Measurements from ENCODE around the gene POLA1.

POLA1 gene

DNA sequence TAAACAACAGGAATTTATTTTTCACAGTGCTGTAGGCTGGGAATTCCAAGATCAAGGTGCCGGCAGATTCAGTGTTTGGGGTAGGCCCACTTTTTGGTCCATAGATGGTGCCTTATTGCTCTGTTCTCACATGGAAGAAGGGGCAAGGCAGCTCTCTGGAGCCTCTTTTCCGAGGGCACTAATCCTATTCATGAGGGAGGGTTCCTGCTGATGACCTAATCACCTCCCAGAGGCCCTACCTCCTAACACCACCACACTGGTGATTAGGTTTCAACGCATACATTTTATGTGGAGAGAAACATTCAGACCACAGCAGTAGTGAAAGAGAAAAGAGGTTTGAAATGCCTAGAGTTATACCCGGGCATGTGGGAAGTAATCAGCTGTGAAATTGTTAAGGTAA lies 1.4 kb upstream of the POLA1 start:
- no peak for DNase-seq

DNA sequence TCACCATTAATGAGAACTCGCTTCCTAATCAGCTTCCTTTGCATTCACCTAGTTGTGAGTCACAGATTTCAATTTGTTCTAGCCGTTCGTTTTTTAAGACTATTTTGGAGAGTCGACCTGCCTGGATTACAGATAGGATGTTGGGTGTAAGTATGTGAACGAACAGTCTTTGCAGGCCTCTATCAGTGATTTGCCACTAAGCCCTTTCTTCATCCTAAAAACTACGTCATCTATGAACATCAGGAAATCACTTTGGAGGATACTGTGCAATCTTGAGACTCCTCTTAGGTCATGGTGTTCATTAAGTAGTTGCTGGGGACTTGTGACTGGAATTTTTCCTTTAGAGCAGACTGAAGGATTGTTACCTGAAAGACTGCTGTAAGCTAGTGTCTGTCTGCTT lies 1.1 kb downstream of the POLA1 start:
- no peak for DNase-seq

DNA sequence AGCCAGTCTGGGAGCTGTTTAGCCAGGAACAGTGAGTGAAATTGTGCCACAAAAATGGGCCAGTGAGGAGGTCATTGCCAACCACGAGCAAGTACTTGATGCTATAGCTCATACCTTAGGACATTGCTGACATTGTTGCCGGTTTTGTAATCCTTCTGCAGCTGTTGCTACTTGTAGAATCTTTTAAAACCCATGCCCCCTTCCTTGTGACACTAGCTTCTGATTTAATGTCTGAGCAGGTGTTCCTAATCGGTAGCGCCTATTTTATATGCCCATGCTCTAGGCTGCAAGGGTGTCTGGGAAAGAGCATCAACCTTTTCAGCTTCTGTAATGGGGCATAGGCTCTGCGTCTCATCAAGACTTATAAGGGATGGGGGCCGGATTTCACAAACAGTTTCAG lies 2.6 kb downstream of the POLA1 start:
- DNase-seq, result no peak

DNA sequence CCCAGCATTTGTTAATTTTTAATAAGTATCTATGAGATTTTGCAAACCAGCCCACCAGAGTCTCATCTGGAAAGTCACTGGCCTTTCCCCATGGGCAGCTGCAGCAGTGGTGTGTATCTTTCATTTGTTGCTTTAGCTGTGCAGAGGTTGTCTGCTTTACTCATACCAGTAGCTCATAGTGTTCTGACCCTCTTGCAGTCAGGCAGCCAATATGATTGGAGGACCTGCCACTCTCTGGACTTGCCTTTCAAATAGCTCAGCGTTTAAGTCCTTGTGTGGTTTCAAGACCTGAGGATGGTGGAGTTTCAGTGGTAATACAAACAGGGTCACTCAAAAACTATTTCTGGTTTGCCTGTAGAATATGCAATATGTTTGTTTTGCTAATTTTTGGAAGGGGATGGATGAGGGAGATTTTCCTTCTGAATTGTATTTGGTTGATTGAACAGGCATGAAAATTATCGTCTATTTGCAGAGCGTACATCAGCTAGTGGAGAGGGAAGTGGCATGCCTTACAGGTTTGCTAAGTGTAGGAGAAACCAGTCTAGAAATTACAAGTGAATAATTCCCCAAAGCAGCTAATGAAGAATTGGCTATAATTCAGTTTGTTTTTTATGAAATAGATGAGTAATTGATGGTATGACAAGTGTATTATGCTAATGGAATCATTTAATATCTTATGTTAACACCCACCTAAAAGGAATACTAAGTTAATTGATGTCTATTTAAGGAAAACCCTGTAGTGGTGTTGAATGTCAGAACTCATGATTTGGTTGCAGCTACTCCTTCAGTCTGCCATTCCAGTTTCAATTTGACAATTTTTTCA lies 8.9 kb downstream of the POLA1 start:
- DNase-seq, result no peak

DNA sequence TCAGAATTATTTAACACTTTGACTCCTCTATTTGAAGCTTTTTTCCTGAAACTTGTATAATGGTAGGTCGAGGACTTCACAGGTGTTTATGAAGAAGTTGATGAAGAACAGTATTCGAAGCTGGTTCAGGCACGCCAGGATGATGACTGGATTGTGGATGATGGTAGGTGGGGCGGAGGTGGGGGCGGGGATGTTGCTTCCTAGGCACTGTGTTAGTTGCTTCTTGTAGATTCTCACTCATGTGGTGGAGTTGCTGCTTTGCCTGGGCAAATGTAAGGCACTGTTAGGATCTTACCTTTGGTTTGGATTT lies 9.4 kb downstream of the POLA1 start:
- DNase-seq, result no peak

DNA sequence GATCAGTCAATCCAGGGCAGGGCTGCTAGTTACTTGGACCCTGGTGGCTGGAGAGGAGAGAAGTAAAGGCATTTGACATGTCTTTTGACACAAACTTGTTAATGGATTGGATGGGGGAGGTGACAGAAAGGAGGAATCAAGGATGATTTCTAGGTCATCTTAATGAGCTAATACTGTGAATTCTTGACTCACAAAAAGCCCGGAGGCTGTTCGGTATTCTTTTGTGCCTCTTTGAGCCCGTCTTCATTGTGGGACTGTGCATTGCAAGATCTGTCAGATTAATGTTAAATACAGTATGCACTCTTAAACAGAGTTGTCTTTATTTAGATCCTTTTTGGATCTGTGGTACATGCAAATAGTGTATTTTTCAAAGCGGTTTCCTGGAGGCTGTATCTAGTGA lies 25.1 kb downstream of the POLA1 start:
- DNase-seq, result no peak

DNA sequence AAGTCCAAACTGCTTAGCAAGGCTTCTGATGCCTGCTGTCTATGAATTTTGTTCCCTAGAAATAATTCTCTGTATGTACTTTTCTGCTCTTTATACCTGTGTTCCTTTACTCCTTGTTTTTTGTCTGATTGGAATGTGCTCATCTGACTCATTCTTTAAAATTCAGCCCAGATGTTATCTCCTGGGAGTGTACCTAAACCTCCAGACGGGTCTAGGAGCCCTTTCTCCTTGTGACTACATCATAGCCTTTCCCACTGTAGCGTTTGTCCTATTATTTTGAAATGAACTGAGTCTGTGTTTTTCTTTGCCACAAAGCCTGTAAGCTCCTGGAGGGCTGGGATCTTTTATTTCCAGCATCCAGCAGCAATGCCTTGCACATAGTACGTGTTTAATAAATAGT lies 26.3 kb downstream of the POLA1 start:
- DNase-seq, result no peak

DNA sequence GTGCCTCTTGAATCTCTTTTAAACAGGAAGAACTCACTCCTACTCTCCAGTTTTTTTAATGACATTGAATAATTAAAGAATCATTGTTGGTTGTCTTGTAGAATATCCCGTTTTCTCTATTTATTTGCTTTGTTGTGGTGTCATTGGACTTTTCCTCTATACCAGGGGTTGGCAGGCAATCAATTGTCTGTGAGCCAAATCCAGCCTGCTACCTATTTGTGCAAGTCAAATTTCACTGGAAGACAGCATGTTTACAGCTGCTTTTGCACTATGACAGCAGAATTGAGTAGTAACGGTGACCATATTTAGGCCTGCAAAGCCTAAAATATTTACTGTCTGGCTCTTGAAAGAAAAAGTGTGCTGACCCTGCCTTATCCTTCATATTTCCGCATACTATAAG lies 34.8 kb downstream of the POLA1 start:
- no peak for DNase-seq

DNA sequence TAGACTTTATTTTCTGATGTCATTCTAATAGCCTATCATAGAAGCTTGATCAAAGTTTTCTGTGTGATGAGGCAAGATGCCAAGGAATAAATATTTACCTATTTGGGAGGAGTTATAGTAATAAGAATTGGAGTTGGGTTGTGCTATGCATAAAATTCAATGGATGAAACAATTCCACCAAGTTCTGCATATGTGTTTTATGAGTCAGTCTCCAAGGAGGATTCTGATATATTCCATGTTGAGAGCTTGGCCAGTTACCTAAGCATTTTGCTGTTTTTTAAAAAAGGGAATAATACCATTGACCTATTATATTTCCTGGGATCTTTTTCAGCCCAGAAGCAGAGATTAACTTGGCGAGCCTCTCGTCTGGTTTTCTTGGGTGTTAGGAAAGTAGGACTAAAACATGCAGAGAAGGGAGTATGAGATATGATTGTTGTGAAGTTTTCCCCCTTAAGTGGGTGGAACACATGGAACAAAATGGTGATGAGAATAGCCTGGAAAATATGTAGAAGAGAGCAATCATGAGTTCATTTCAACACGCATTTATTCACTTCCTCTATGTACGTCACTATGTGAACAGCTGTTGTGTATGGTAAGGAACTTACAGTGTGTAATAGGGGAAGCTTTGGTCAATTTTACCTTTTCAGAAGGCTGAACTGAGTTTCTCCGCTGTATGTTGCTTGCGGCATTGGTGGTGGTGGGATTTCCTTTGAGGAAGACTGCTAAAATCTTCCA lies 39.2 kb downstream of the POLA1 start:
- no peak for DNase-seq

DNA sequence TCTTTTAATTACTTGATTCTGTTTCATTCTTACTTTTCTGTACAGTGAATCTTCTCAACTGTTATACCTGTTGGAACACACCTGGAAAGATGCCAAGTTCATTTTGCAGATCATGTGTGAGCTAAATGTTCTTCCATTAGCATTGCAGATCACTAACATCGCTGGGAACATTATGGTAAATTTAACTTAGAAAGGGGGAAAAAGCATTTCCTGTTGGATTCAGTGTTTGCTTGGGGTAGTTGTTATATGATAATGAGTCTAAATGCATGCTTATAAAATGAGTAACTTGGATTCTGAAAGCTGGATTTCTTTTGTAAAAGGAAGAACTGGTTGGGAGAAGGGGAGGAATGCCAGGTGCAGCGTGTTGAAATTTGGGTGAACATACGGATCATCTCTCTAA lies 47.6 kb downstream of the POLA1 start:
- DNase-seq, result no peak

DNA sequence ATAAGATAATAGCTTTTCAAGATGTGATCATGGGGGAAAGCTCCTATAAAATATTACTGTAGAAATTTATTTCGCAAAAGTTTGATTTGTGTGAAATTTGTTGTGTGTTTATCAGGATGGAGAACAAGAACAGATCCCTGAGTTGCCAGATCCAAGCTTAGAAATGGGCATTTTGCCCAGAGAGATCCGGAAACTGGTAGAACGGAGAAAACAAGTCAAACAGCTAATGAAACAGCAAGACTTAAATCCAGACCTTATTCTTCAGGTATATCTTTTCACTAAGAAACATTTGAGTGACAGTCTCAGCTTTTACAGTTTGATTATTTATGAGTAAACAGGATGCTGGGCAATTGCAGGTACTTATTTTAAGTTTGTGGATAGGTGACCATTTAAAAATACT lies 54.5 kb downstream of the POLA1 start:
- DNase-seq, result no peak

DNA sequence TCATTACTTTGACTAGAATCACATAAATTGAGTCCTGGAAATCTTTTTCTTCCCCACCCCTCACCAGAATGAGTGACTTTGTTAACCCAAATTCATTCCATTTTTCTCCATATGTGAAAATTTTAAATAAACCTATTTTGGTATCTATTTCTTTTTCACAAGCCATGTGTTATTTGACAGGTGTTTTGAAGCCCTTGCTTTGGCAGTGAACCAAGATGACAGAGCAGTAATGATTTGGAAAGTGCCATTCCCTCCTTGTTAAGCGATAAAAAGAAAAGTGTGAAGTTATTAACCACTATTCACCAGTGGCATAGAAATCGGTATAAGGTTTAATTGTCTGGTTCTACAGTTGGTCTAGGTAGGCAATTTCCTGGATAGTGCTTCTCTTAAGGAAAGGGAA lies 66.1 kb downstream of the POLA1 start:
- DNase-seq, result no peak

DNA sequence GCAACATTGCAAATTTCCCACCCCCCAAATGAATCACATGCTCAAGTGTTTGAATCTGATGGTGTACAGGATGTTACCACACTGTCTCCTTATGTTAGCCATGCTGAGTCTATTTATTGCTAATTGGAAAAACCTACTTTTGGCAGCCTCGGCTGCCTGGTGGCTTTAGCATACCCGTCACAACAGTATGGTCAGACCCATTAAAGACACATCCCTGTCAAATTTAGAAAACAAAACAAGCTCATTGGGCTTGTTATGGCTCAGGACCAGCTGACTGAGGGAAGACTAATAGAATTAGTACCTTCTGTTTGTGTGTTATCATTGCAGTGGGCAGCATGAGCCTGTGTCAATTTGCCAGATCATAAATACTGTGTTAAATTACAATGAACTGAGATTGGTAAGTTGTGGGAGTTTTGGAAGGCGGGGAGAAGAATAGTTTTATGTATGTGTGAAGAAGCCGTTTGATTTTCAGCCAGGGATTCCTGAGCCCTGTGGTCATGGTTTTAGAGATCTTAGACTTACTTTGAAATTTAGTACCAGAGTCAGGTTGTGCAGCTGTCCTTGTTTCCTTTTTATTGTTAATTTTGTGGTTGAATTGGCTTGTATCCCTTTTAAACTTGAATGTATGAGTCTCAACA lies 66.8 kb downstream of the POLA1 start:
- DNase-seq, result no peak

DNA sequence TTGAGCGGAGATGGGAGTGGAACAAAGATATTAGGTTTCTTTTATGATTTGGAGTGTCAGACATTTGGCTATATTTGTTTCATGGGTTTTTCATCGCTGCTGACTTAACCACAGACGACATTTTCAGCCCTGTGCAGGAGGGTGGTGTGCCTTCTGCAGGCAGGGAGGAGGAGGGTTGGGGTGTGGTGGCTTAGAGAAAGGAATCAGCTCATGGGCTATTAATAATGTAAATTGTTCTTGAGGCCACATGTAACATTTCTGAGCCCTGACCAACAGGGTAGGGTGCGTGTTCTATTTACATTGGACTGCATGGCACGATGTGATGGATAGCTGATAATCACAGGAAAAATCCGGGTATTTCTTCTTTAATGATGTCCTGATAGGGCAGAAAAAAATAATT lies 67.6 kb downstream of the POLA1 start:
- no peak for DNase-seq

DNA sequence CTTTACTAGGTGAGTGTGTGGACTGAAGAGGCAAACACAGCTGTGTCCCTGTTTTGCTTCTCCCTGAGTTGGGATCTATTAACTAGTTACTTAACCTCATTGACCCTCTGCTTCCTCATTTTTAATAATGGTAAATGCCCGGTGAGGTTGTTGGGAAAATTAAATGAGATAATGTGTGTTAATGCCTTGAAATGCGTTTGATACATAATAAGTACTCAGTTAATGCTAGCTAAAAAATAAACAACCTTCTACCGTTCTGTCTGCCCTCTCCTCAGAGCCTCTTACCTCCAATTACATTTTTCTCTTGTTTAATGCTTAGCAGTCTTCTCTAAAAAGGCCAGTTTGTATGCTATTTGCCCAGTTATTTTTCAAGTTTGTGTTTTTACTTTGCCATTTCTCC lies 70.3 kb downstream of the POLA1 start:
- no peak for DNase-seq

DNA sequence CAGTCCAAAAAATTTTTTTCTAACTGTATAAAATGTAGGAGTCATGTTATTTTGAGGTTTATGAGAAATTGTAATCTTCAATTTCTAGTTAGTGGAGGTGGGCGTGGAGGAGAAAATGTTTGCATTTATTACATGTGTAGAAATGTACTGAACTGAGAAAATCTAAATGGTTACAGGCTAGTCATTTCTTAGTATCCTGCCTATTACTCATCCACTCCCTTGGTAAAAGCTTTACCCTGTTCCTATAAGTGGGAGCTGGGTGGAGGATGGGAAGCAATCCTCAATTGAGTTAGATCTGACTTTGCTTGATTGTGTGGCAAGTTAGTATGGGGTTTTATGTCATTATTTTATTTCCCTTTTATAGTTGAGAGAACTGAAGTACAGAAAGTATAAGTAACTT lies 73.8 kb downstream of the POLA1 start:
- DNase-seq, result no peak

DNA sequence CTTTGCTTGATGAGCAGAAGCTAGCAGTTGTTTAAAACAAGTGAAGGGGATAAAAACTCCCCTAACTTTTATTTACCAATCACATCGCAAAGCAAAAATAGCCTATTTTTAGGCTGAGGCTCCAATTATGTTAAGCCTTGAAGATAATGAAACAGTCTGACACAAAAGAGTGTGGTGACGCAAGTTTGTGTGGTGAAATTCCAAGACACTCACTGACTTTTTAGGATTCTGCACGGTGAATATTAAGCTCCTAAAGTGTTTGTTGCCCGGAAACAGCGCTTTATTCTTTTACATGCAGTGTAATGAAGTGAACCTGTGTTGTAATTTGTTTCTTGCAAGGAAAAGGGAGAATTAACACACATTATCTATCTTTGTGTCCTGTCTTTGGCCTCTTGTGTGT lies 74.8 kb downstream of the POLA1 start:
- DNase-seq, result no peak

DNA sequence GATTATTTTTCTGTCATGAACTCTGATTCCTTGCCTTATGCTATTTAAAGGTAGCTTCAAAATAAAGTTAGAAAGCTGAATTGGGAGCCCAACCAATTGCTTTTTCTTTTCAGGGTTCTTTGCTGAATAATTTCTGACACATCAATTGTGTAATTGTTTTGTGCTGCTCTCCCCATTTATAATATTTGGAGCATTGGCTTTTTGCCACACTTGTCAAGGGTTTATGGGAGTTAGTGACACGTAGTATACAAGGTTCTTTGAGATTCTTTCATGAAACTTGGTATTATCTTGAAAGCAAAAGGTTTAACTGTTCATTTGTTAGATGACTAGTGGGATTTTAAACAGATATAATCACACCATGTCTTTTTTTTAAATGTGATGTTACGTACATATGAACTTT lies 80.9 kb downstream of the POLA1 start:
- no peak for DNase-seq

DNA sequence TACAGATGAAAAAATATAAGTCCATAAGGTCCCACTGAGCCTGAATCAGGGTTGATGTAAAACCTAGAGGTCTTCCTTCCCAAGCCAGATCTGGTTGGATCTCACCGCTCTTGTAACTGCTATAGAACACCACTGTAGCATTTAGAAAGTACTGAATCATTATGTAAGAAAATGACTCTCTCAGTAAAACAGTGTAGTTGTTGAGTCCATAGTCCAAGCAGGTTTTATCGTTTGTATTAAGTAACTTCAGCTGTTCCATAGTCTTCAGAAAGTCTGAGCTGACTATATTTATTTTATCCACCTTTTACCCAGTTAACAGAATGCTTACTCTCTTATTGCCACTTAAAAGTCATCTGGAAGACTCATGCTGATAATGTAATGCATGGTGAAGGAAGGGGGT lies 82.2 kb downstream of the POLA1 start:
- no peak for DNase-seq

DNA sequence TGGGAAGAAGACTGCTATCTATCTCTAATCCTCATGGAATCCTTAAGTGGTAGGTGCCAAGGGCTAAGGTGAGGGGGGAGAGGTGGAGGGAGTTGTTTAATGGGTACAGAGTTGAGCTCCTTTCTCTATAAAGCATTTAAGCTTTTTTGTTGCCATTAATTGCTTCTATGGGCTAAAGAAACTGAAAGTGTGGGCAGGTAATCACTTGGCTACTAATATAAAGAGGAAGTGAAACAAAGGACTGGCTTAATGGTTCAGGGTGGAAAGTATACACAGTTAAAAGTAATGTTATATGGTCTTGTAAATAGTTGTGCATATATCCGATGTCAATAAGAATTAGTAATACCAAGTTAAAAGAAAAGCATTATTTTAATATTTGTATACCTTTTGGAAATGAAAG lies 83.9 kb downstream of the POLA1 start:
- DNase-seq, result no peak

DNA sequence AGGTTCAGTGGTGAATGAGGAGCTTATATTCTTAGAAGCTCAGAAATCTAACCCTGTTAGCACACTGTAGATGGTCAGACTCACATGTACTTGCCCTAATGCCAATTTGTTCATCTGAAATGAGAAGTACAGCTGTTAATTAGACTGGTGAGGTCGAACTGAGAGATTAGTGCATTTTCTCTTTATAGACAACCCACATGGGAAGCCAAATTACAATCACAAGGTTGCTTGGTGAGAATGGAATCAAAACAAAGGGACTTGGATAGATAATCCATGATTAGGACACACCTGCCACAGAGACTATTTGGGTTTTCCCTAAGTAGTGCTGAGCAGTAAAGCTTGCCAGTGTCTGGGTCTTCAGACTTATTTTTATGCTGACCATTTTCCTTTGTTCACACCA lies 88.3 kb downstream of the POLA1 start:
- no peak for DNase-seq

DNA sequence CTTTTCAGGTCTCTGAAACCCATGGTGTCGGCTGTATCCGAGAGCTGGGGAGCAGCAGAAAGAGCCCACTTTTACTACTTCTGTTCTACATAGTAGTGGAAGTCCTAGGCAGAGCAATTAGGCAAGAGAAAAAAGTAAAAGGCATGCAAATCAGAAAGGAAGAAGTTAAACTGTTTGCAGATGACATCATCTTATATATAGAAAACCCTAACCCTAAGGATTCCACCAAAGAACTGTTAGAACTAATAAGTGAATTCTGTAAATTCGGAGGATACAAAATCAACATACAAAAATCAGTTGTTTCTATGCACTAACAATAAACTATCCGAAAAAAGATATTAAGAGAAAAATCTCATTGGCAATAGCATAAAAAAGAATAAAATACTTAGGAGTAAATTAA lies 95.3 kb downstream of the POLA1 start:
- DNase-seq, result no peak

DNA sequence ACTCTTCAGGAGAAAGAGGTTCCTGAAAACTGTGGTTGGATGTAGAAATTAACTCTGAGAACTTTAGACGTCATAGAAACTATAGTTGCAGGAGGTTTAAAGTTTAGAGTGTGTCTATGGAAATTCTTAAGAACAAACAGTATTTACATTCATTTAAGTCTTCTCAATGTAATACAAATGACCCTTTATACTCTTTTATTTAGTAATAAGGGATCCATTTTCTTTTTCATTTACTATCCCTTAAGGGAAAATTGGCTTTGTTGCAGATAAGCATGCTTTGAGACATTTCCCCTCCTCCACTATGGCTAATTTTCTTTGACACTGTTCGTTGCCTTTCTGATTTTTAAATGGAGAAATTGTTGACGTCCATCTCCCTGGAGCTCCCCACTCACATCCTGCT lies 96.4 kb downstream of the POLA1 start:
- DNase-seq, result no peak

DNA sequence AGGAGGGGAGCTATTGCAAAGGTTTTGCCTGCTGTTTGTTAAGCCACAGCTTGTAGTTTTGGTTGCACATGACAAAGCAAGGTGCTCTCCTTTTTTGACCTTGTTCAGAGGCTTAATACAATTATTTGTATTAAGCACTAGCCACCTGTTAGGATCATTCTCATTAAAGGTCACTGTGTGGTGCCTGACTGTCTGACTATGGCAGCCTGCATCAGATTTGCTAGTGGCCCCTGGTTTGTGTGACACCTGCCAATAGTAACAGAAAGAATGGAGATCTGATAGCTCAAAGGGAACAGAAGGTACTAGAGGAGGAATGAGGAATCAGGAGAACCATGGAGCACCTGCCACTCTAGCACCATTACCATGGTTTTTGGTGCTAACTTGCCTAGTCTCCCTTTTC lies 102.5 kb downstream of the POLA1 start:
- no peak for DNase-seq

Data from central memory CD4-positive, alpha-beta T cell (primary cell).